ENCODE results near the gene UBE2R2.
"Not testable (repeated sequence)": the region's sequence is repeated elsewhere in the genome, so short reads cannot be mapped to it uniquely, and the experiment has no call there.

UBE2R2 gene

DNA sequence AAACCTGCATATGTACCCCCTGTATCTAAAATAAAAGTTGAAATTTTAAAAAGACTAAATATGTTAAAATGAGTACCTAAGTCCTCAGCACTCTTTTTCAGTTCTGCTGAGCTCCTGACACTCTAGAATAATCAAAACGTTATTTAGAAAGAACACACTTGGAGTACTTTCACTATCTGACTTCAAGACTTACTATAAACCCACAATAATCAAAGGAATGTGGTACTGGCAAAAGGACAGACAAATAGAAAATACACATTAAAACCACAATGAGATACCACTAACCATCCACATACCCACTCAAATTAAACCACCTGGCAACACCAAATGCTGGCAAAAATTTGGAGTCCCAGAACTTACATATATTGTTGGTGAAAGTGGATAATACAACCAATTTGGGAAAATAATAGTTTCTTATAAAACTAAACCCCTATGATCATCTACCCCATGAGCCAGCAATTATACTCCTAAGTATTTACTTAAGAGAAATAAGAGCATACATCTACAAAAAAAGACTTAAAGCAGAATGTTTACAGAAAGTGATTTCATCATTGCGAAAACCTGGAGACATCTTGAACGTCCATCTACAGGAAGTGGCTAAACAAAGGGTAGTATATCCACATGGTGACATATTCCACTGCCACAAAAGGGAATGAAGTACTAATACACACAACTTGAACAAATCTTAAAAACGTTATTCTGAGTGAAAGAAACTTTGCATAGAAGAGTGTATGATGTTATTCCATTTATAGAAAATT, 34.4 kb upstream of the UBE2R2 start:
- TF ChIP-seq ZFX (IDR thresholded peaks at IDR 0.05; ENCODE audit: borderline replicate concordance) (no peak), CTCF (IDR thresholded peaks at IDR 0.05) (no peak)
- H3K27ac ChIP-seq, result no peak overlapping the region

- TF ChIP-seq ZFX (IDR thresholded peaks at IDR 0.05; ENCODE audit: borderline replicate concordance) (no peak), CTCF (IDR thresholded peaks at IDR 0.05) (peak; percentile 21; the same call in 1 of the 2 replicates)
- no peak overlapping the region for H3K27ac ChIP-seq
Observed at GRCh38 chr9:33785914-33786313, 31.0 kb upstream of the UBE2R2 start.

DNA sequence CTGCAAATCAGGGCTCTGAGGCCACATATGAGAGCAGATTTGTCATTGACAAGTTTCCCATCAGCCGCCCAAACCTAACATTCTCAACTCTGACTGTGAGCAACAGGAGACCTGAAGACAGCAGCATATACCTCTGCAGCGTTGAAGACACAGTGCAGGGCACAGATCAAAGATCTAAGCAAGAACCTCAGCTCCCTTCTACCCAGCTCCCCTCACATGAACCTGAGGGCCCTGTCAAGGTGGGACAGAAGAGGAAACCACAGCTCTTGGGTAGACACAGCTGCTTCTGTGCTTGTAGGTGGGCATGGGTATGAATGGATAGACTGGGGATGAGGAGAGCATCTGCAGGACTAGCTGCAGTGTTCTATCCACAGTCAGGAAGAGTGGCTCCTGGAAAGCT, 30.3 kb upstream of the UBE2R2 start:
- no peak overlapping the region for H3K27ac ChIP-seq
- no peak for TF ChIP-seq CTCF (IDR thresholded peaks at IDR 0.05)
- no peak for TF ChIP-seq ZFX (IDR thresholded peaks at IDR 0.05; ENCODE audit: borderline replicate concordance)

DNA sequence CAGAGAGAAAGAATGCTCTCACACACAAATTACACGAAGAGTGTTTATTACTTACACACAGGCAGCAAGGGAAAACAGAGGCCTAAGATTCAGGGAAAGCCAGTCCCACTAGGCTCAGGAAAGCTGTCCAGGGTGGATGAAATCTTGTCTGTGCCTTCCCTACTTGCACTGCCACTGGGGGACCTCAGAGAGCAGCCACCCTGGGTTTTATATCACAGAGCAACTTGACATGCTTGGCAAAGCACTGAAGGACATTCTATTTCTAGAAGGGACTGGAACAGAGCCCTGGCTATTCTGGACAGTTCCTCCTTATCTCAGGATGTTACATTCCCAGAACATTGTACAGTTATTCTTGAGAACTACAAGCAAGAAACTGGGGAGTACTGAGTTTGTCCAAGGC, 29.1 kb upstream of the UBE2R2 start:
- no peak overlapping the region for H3K27ac ChIP-seq
- peak; percentile 18; the same call in 1 of the 2 replicates for TF ChIP-seq CTCF (IDR thresholded peaks at IDR 0.05)
- TF ChIP-seq ZFX (IDR thresholded peaks at IDR 0.05; ENCODE audit: borderline replicate concordance), result no peak

DNA sequence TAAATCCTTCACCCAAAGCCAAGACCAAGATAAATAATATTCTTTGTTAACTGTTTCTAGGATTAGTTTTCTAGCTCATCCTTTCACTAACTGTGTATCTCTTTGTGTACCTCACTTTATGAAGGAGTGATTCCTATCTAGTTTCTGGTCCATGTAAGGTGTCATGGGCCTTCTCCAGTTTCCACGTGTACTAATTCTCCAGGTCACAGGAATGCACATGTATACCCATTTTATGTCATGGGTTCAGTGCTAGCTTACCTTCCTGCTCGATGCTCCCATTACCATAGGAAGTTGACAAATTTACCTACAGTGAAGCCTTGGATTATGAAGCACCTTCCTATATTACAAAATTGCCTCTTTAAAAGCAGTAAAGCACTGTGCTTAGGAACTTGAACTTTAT, 27.5 kb upstream of the UBE2R2 start:
- H3K27ac ChIP-seq, result not testable (repeated sequence)

- TF ChIP-seq ZFX (IDR thresholded peaks at IDR 0.05; ENCODE audit: borderline replicate concordance) (no peak), CTCF (IDR thresholded peaks at IDR 0.05) (no peak)
- no peak overlapping the region for H3K27ac ChIP-seq
Observed at GRCh38 chr9:33791117-33791516, 25.8 kb upstream of the UBE2R2 start.

- not testable (repeated sequence) for H3K27ac ChIP-seq
Observed at GRCh38 chr9:33793496-33793895, 23.5 kb upstream of the UBE2R2 start.

DNA sequence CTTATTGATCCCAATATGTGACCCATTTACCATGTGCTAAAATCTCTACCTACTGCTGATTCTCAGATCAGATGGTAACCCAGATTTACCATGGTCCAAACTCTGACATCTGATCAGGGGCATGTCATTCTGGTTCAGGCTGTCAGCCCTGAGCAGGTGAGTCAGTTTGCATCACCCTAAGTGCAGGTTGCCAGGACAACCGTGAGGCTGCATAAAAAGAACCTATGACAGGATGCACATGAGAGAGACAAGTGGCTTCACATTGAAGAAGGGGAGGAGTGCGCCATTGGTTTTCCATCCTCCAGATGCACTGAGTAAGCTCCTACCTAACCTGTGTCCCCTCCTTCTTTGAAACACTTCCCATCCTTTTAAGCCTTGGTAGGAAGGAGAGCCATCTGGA, 22.4 kb upstream of the UBE2R2 start:
- H3K27ac ChIP-seq, result no peak overlapping the region
- TF ChIP-seq CTCF (IDR thresholded peaks at IDR 0.05) (no peak), ZFX (IDR thresholded peaks at IDR 0.05; ENCODE audit: borderline replicate concordance) (no peak)

Measured in 22Rv1 (cell line).